BLaER1 treated with 17β-estradiol and CSF1 and Interleukin-3, amounts not matched to agents 10 nM and 100 nM (cell line): ENCODE results near the gene FDXACB1.

ENCODE experiments used
- H3K27ac ChIP-seq, 11 experiments: shearing (Covaris generic); formaldehyde crosslinking; 2 replicates each; pipeline ENCODE4 v1.8.1; 2022
- H3K27me3 ChIP-seq, 11 experiments: shearing (Covaris generic); formaldehyde crosslinking; 2 replicates each; pipeline ENCODE4 v1.8.1; 2022
- H3K36me3 ChIP-seq, 11 experiments: shearing (Covaris generic); formaldehyde crosslinking; 2 replicates each; pipeline ENCODE4 v1.8.1; 2022
- H3K4me1 ChIP-seq, 10 experiments: shearing (Covaris generic); formaldehyde crosslinking; 2 replicates each; pipeline ENCODE4 v1.8.1; 2022
- H3K4me2 ChIP-seq, 11 experiments: shearing (Covaris generic); formaldehyde crosslinking; 2 replicates each; pipeline ENCODE4 v1.8.1; 2022
- H3K4me3 ChIP-seq, 10 experiments: shearing (Covaris generic); formaldehyde crosslinking; 2 replicates each; pipeline ENCODE4 v1.8.1; 2022
- H3K9ac ChIP-seq, 11 experiments: shearing (Covaris generic); formaldehyde crosslinking; 2 replicates each; pipeline ENCODE4 v1.8.1; 2022
- H3K9me3 ChIP-seq, 11 experiments: shearing (Covaris generic); formaldehyde crosslinking; replicated peaks in 1 of 11; 2 replicates each; pipeline ENCODE4 v1.8.1; 2022
- H4K20me1 ChIP-seq, 11 experiments: shearing (Covaris generic); formaldehyde crosslinking; 2 replicates each; pipeline ENCODE4 v1.8.1; 2022
- Cebpa-rat ChIP-seq, 11 experiments: shearing (Covaris generic); IDR thresholded peaks; 2 replicates each; pipeline ENCODE4 v1.8.1; 2022

Gene FDXACB1

GRCh38 chr11:111878849-111879636, at the start of gene FDXACB1, which contains the start of gene CFAP68:
Gene FDXACB1, minus strand, starts transcription at chr11:111879165. Its CDS starts 33 bp downstream, at chr11:111879132.
Gene CFAP68, plus strand, starts transcription at chr11:111879541. Its CDS starts 20 bp downstream, at chr11:111879561.
- no peaks in the 10 kb centered on the region for H3K9me3 ChIP-seq
- peak within 1 kb of the TSS; percentile 73 to 99 (median 83) for H3K27ac ChIP-seq
- no peaks in the 10 kb centered on the region for H4K20me1 ChIP-seq
- H3K36me3 ChIP-seq: peaks cover 0 to 21% (median 12%) of the 10 kb centered on the region in 11 experiments; a peak in 13 of 22 replicates
- H3K9ac ChIP-seq: peak within 1 kb of the TSS; percentile 72 to 89 (median 83)
- peak within 1 kb of the TSS; percentile 66 to 81 (median 72) for H3K4me3 ChIP-seq
- H3K4me1 ChIP-seq: peaks cover 8 to 36% (median 16%) of the 10 kb centered on the region in 10 experiments
- H3K27me3 ChIP-seq: no peaks in the 10 kb centered on the region
- peak within 1 kb of the TSS; percentile 78 to 94 (median 87) for H3K4me2 ChIP-seq
- no peak for TF ChIP-seq Cebpa-rat (IDR thresholded peaks at IDR 0.05)

GRCh38 chr11:111926505-111927391, 47.8 kb upstream of the FDXACB1 start:
- Histone ChIP-seq H3K4me1 (peaks cover 19 to 42% (median 29%) of the 10 kb centered on the region in 10 experiments), H3K4me3 (peak overlapping the region; percentile 50 to 70 (median 56)), H3K9me3 (no peaks in the 10 kb centered on the region), H3K27ac (peak overlapping the region; percentile 16 to 86 (median 76); a peak in 21 of 22 replicates), H3K27me3 (no peaks in the 10 kb centered on the region), H3K36me3 (no peaks in the 10 kb centered on the region), H3K9ac (peak overlapping the region; percentile 67 to 81 (median 75); a peak in 21 of 22 replicates), H3K4me2 (peak overlapping the region; percentile 76 to 94 (median 86)), H4K20me1 (no peaks in the 10 kb centered on the region)
- TF ChIP-seq Cebpa-rat (IDR thresholded peaks at IDR 0.05): no peak

GRCh38 chr11:111925953-111926352, 47.0 kb upstream of the FDXACB1 start:
- H3K9me3 ChIP-seq: no peaks in the 10 kb centered on the region
- no peaks in the 10 kb centered on the region for H3K36me3 ChIP-seq
- peak overlapping the region in 5 of 11 experiments; percentile 70 to 81 (median 75); a peak in 7 of 22 replicates for H3K9ac ChIP-seq
- TF ChIP-seq Cebpa-rat (IDR thresholded peaks at IDR 0.05): no peak
- H3K4me3 ChIP-seq: peak overlapping the region in 6 of 10 experiments; percentile 50 to 70 (median 58); a peak in 8 of 20 replicates
- H3K4me1 ChIP-seq: peaks cover 19 to 43% (median 30%) of the 10 kb centered on the region in 10 experiments
- peak overlapping the region; percentile 66 to 87 (median 81) for H3K4me2 ChIP-seq
- peak overlapping the region in 9 of 11 experiments; percentile 74 to 86 (median 77); a peak in 17 of 22 replicates for H3K27ac ChIP-seq
- no peaks in the 10 kb centered on the region for H3K27me3 ChIP-seq
- no peaks in the 10 kb centered on the region for H4K20me1 ChIP-seq

GRCh38 chr11:111923951-111924350, 45.0 kb upstream of the FDXACB1 start:
- peak overlapping the region in 1 of 11 experiments; percentile 31; a peak in 1 of 22 replicates for H3K27ac ChIP-seq

GRCh38 chr11:111923351-111923788, 44.4 kb upstream of the FDXACB1 start:
- Histone ChIP-seq H4K20me1 (no peaks in the 10 kb centered on the region), H3K4me3 (no peak overlapping the region), H3K9ac (no peak overlapping the region), H3K9me3 (no peaks in the 10 kb centered on the region), H3K4me2 (peak overlapping the region in 7 of 11 experiments; percentile 2 to 68 (median 47); a peak in 10 of 22 replicates), H3K36me3 (no peaks in the 10 kb centered on the region), H3K4me1 (peaks cover 29 to 50% (median 33%) of the 10 kb centered on the region in 10 experiments), H3K27ac (peak overlapping the region in 3 of 11 experiments; percentile 24 to 46 (median 31); a peak in 5 of 22 replicates), H3K27me3 (no peaks in the 10 kb centered on the region)
- no peak for TF ChIP-seq Cebpa-rat (IDR thresholded peaks at IDR 0.05)

More at GRCh38 chr11:111923951-111924350, 45.0 kb upstream of the FDXACB1 start:
- Histone ChIP-seq H3K27me3 (no peaks in the 10 kb centered on the region), H3K4me1 (peaks cover 23 to 45% (median 31%) of the 10 kb centered on the region in 10 experiments), H3K9ac (no peak overlapping the region), H4K20me1 (no peaks in the 10 kb centered on the region), H3K4me2 (peak overlapping the region in 3 of 11 experiments; percentile 47 to 68 (median 55); a peak in 5 of 22 replicates), H3K9me3 (no peaks in the 10 kb centered on the region), H3K36me3 (no peaks in the 10 kb centered on the region), H3K4me3 (no peak overlapping the region)
- TF ChIP-seq Cebpa-rat (IDR thresholded peaks at IDR 0.05): no peak

- H4K20me1 ChIP-seq: no peaks in the 10 kb centered on the region
- no peak overlapping the region for H3K9ac ChIP-seq
- H3K9me3 ChIP-seq: no peaks in the 10 kb centered on the region
- H3K4me3 ChIP-seq: no peak overlapping the region
- peak overlapping the region in 3 of 11 experiments; percentile 24 to 46 (median 31); a peak in 4 of 22 replicates for H3K27ac ChIP-seq
- no peaks in the 10 kb centered on the region for H3K36me3 ChIP-seq
- peaks cover 27 to 50% (median 33%) of the 10 kb centered on the region in 10 experiments for H3K4me1 ChIP-seq
- peak overlapping the region in 6 of 11 experiments; percentile 4 to 68 (median 48); a peak in 10 of 22 replicates for H3K4me2 ChIP-seq
- H3K27me3 ChIP-seq: no peaks in the 10 kb centered on the region
- TF ChIP-seq Cebpa-rat (IDR thresholded peaks at IDR 0.05): peak in 3 of 11 experiments; percentile 19 to 76 (median 32); a peak in 3 of 22 replicates
These were observed 43.8 kb upstream of the FDXACB1 start for GRCh38 chr11:111922803-111923202.

- H3K27ac ChIP-seq: no peak overlapping the region
- peak overlapping the region in 3 of 11 experiments; percentile 39 to 68 (median 48); a peak in 4 of 22 replicates for H3K4me2 ChIP-seq
- no peak overlapping the region for H3K4me3 ChIP-seq
- no peak overlapping the region for H3K9ac ChIP-seq
- H3K36me3 ChIP-seq: no peaks in the 10 kb centered on the region
- no peaks in the 10 kb centered on the region for H4K20me1 ChIP-seq
- H3K4me1 ChIP-seq: peaks cover 20 to 43% (median 27%) of the 10 kb centered on the region in 10 experiments
- no peaks in the 10 kb centered on the region for H3K27me3 ChIP-seq
- TF ChIP-seq Cebpa-rat (IDR thresholded peaks at IDR 0.05): no peak
- H3K9me3 ChIP-seq: no peaks in the 10 kb centered on the region
These were observed 42.7 kb upstream of the FDXACB1 start for GRCh38 chr11:111921541-111922230.

- no peaks in the 10 kb centered on the region for H3K27me3 ChIP-seq
- H3K36me3 ChIP-seq: no peaks in the 10 kb centered on the region
- TF ChIP-seq Cebpa-rat (IDR thresholded peaks at IDR 0.05): no peak
- H3K4me1 ChIP-seq: peaks cover 13 to 35% (median 20%) of the 10 kb centered on the region in 10 experiments; a peak in 19 of 20 replicates
- H3K9me3 ChIP-seq: no peaks in the 10 kb centered on the region
- H3K9ac ChIP-seq: no peak overlapping the region
- no peaks in the 10 kb centered on the region for H4K20me1 ChIP-seq
- H3K4me2 ChIP-seq: no peak overlapping the region
- H3K4me3 ChIP-seq: no peak overlapping the region
- H3K27ac ChIP-seq: no peak overlapping the region
These were observed 41.9 kb upstream of the FDXACB1 start for GRCh38 chr11:111920908-111921307.
